Stimulated activated effector memory CD8-positive, alpha-beta T cell treated with anti-CD3 and anti-CD28 coated beads, Interleukin-12 subunit alpha, Interleukin-12 subunit beta, amount 100 ng/mL, for 72 hours (primary cell): Measurements from ENCODE around the gene ANKRD10.

ENCODE experiments used
- ATAC-seq: fragments of 150-1000 bp; cut with Tn5 transposase; 2 replicates; pipeline ENCODE4 v1.10.0; 2021
- DNase-seq, 2 donors: peaks; one replicate each; pipeline ENCODE4 v3.0.0; 2021 to 2022; ENCODE audit warnings: low spot score in 2 of 2
- H3K27ac Mint-ChIP-seq: one replicate; pipeline ENCODE4 v1.8.0; 2022; ENCODE audit warnings: mild to moderate bottlenecking, mixed read lengths
- H3K36me3 Mint-ChIP-seq: one replicate; pipeline ENCODE4 v1.8.0; 2022; ENCODE audit warnings: mild to moderate bottlenecking, mixed read lengths
- H3K4me1 Mint-ChIP-seq: one replicate; pipeline ENCODE4 v1.8.0; 2022; ENCODE audit warnings: mixed read lengths
- H3K4me3 Mint-ChIP-seq: one replicate; pipeline ENCODE4 v1.8.0; 2022; ENCODE audit warnings: mild to moderate bottlenecking, mixed read lengths
- H3K9me3 Mint-ChIP-seq: one replicate; pipeline ENCODE4 v1.8.0; 2022; ENCODE audit warnings: mixed read lengths

ANKRD10 gene

GRCh38 chr13:110829486-110829885 lies 85.4 kb downstream of the ANKRD10 start:
- Mint-ChIP-seq H3K27ac (no peak overlapping the region), H3K4me3 (no peak overlapping the region), H3K4me1 (no peaks in the 10 kb centered on the region), H3K9me3 (no peaks in the 10 kb centered on the region), H3K36me3 (no peaks in the 10 kb centered on the region)
- DNase-seq (no peak), ATAC-seq (no peak)

GRCh38 chr13:110828705-110829104 lies 86.2 kb downstream of the ANKRD10 start:
- ATAC-seq (no peak), DNase-seq (no peak)
- H3K27ac Mint-ChIP-seq, result no peak overlapping the region
- no peaks in the 10 kb centered on the region for H3K9me3 Mint-ChIP-seq
- H3K4me1 Mint-ChIP-seq, result no peaks in the 10 kb centered on the region
- no peak overlapping the region for H3K4me3 Mint-ChIP-seq
- no peaks in the 10 kb centered on the region for H3K36me3 Mint-ChIP-seq
